ENCODE results near the gene TNPO3. TPM values are rescaled to one million over a fixed set of nuclear protein-coding genes. Genes with fewer than 3 reads are reported as not detected.

The TNPO3 gene
- total RNA-seq, 1 experiment from 2014 or later, result 57.0 TPM

- Histone ChIP-seq H3K4me1 (ENCODE audit: low read length) (peaks cover 42% of the 10 kb centered on the region), H3K27me3 (ENCODE audit: low read length) (no peaks in the 10 kb centered on the region), H3K36me3 (ENCODE audit: insufficient read depth, low read length) (no peaks in the 10 kb centered on the region), H3K9me3 (ENCODE audit: low read length) (no peaks in the 10 kb centered on the region), H3K4me2 (ENCODE audit: low read depth, low read length, poor library complexity, severe bottlenecking) (peak overlapping the region; percentile 23), H3K79me2 (ENCODE audit: low read length) (no peaks in the 10 kb centered on the region), H3K4me3 (ENCODE audit: low read length) (no peak overlapping the region), H3K27ac (ENCODE audit: low read length) (no peak overlapping the region), H3K9ac (ENCODE audit: low read length) (no peak overlapping the region), H4K20me1 (ENCODE audit: insufficient read depth, low read depth, low read length) (no peaks in the 10 kb centered on the region), H3K9me2 (replicated peaks; ENCODE audit: insufficient read depth, low read length) (no peaks in the 10 kb centered on the region), H2AFZ (ENCODE audit: low read length) (no peak overlapping the region)
- no peak for DNase-seq
These were observed 134.8 kb downstream of the TNPO3 start for GRCh38 chr7:128919881-128920799.

GRCh38 chr7:128919241-128919640, 135.7 kb downstream of the TNPO3 start:
- no peak overlapping the region for H2AFZ ChIP-seq (ENCODE audit: low read length)
- peaks cover 35% of the 10 kb centered on the region for H3K4me1 ChIP-seq (ENCODE audit: low read length)
- H3K9ac ChIP-seq (ENCODE audit: low read length), result no peak overlapping the region
- H3K9me3 ChIP-seq (ENCODE audit: low read length), result no peaks in the 10 kb centered on the region
- no peaks in the 10 kb centered on the region for H4K20me1 ChIP-seq (ENCODE audit: insufficient read depth, low read depth, low read length)
- no peaks in the 10 kb centered on the region for H3K36me3 ChIP-seq (ENCODE audit: insufficient read depth, low read length)
- H3K4me2 ChIP-seq (ENCODE audit: low read depth, low read length, poor library complexity, severe bottlenecking), result peak overlapping the region; percentile 23
- DNase-seq, result no peak
- H3K9me2 ChIP-seq (replicated peaks; ENCODE audit: insufficient read depth, low read length), result no peaks in the 10 kb centered on the region
- H3K79me2 ChIP-seq (ENCODE audit: low read length), result no peaks in the 10 kb centered on the region
- H3K27me3 ChIP-seq (ENCODE audit: low read length), result no peaks in the 10 kb centered on the region
- no peak overlapping the region for H3K4me3 ChIP-seq (ENCODE audit: low read length)
- H3K27ac ChIP-seq (ENCODE audit: low read length), result no peak overlapping the region

- no peak overlapping the region for H3K27ac ChIP-seq (ENCODE audit: low read length)
- H3K36me3 ChIP-seq (ENCODE audit: insufficient read depth, low read length), result no peaks in the 10 kb centered on the region
- no peak overlapping the region for H3K4me2 ChIP-seq (ENCODE audit: low read depth, low read length, poor library complexity, severe bottlenecking)
These were observed 136.8 kb downstream of the TNPO3 start for GRCh38 chr7:128918016-128918665.

GRCh38 chr7:128917122-128917521, 137.8 kb downstream of the TNPO3 start:
- Histone ChIP-seq H3K9ac (ENCODE audit: low read length) (no peak overlapping the region), H3K9me3 (ENCODE audit: low read length) (no peaks in the 10 kb centered on the region), H3K4me2 (ENCODE audit: low read depth, low read length, poor library complexity, severe bottlenecking) (no peak overlapping the region), H3K27ac (ENCODE audit: low read length) (no peak overlapping the region), H4K20me1 (ENCODE audit: insufficient read depth, low read depth, low read length) (no peaks in the 10 kb centered on the region), H3K79me2 (ENCODE audit: low read length) (no peaks in the 10 kb centered on the region), H3K36me3 (ENCODE audit: insufficient read depth, low read length) (no peaks in the 10 kb centered on the region), H3K4me3 (ENCODE audit: low read length) (no peak overlapping the region), H3K9me2 (replicated peaks; ENCODE audit: insufficient read depth, low read length) (no peaks in the 10 kb centered on the region), H2AFZ (ENCODE audit: low read length) (no peak overlapping the region), H3K27me3 (ENCODE audit: low read length) (no peaks in the 10 kb centered on the region), H3K4me1 (ENCODE audit: low read length) (peaks cover 22% of the 10 kb centered on the region)
- no peak for DNase-seq

More at GRCh38 chr7:128918016-128918665, 136.8 kb downstream of the TNPO3 start:
- DNase-seq, result no peak
- H3K4me1 ChIP-seq (ENCODE audit: low read length), result peaks cover 24% of the 10 kb centered on the region
- no peaks in the 10 kb centered on the region for H3K27me3 ChIP-seq (ENCODE audit: low read length)
- H2AFZ ChIP-seq (ENCODE audit: low read length), result no peak overlapping the region
- H3K4me3 ChIP-seq (ENCODE audit: low read length), result no peak overlapping the region
- H3K9me2 ChIP-seq (replicated peaks; ENCODE audit: insufficient read depth, low read length), result no peaks in the 10 kb centered on the region
- H3K9ac ChIP-seq (ENCODE audit: low read length), result no peak overlapping the region
- no peaks in the 10 kb centered on the region for H3K9me3 ChIP-seq (ENCODE audit: low read length)
- H3K79me2 ChIP-seq (ENCODE audit: low read length), result no peaks in the 10 kb centered on the region
- H4K20me1 ChIP-seq (ENCODE audit: insufficient read depth, low read depth, low read length), result no peaks in the 10 kb centered on the region

- Histone ChIP-seq H2AFZ (ENCODE audit: low read length) (no peak overlapping the region), H3K79me2 (ENCODE audit: low read length) (no peaks in the 10 kb centered on the region), H3K9me2 (replicated peaks; ENCODE audit: insufficient read depth, low read length) (no peaks in the 10 kb centered on the region), H3K27me3 (ENCODE audit: low read length) (no peaks in the 10 kb centered on the region), H3K9ac (ENCODE audit: low read length) (no peak overlapping the region), H3K4me2 (ENCODE audit: low read depth, low read length, poor library complexity, severe bottlenecking) (no peak overlapping the region), H3K4me3 (ENCODE audit: low read length) (no peak overlapping the region), H3K4me1 (ENCODE audit: low read length) (peaks cover 22% of the 10 kb centered on the region), H3K36me3 (ENCODE audit: insufficient read depth, low read length) (no peaks in the 10 kb centered on the region), H4K20me1 (ENCODE audit: insufficient read depth, low read depth, low read length) (no peaks in the 10 kb centered on the region), H3K27ac (ENCODE audit: low read length) (no peak overlapping the region), H3K9me3 (ENCODE audit: low read length) (no peaks in the 10 kb centered on the region)
- DNase-seq, result no peak
These were observed 138.3 kb downstream of the TNPO3 start for GRCh38 chr7:128916643-128916915.

- H2AFZ ChIP-seq (ENCODE audit: low read length), result no peak overlapping the region
- H3K4me3 ChIP-seq (ENCODE audit: low read length), result no peak overlapping the region
These were observed 138.9 kb downstream of the TNPO3 start for GRCh38 chr7:128915841-128916642.

GRCh38 chr7:128915271-128915819, 139.6 kb downstream of the TNPO3 start:
- Histone ChIP-seq H3K4me1 (ENCODE audit: low read length) (peaks cover 14% of the 10 kb centered on the region), H3K79me2 (ENCODE audit: low read length) (no peaks in the 10 kb centered on the region), H3K9ac (ENCODE audit: low read length) (no peak overlapping the region), H3K4me2 (ENCODE audit: low read depth, low read length, poor library complexity, severe bottlenecking) (no peak overlapping the region), H3K9me3 (ENCODE audit: low read length) (no peaks in the 10 kb centered on the region), H3K27ac (ENCODE audit: low read length) (no peak overlapping the region), H4K20me1 (ENCODE audit: insufficient read depth, low read depth, low read length) (no peaks in the 10 kb centered on the region), H3K27me3 (ENCODE audit: low read length) (no peaks in the 10 kb centered on the region), H3K9me2 (replicated peaks; ENCODE audit: insufficient read depth, low read length) (no peaks in the 10 kb centered on the region), H2AFZ (ENCODE audit: low read length) (no peak overlapping the region), H3K36me3 (ENCODE audit: insufficient read depth, low read length) (no peaks in the 10 kb centered on the region), H3K4me3 (ENCODE audit: low read length) (no peak overlapping the region)
- no peak for DNase-seq

More at GRCh38 chr7:128915841-128916642, 138.9 kb downstream of the TNPO3 start:
- Histone ChIP-seq H3K36me3 (ENCODE audit: insufficient read depth, low read length) (no peaks in the 10 kb centered on the region), H3K9ac (ENCODE audit: low read length) (no peak overlapping the region), H3K4me2 (ENCODE audit: low read depth, low read length, poor library complexity, severe bottlenecking) (no peak overlapping the region), H3K27me3 (ENCODE audit: low read length) (no peaks in the 10 kb centered on the region), H3K4me1 (ENCODE audit: low read length) (peaks cover 20% of the 10 kb centered on the region), H3K9me2 (replicated peaks; ENCODE audit: insufficient read depth, low read length) (no peaks in the 10 kb centered on the region), H4K20me1 (ENCODE audit: insufficient read depth, low read depth, low read length) (no peaks in the 10 kb centered on the region), H3K9me3 (ENCODE audit: low read length) (no peaks in the 10 kb centered on the region), H3K27ac (ENCODE audit: low read length) (no peak overlapping the region), H3K79me2 (ENCODE audit: low read length) (no peaks in the 10 kb centered on the region)
- no peak for DNase-seq
